ENCODE results near the gene MRPL52.
"Not testable (repeated sequence)": the region's sequence is repeated elsewhere in the genome, so short reads cannot be mapped to it uniquely, and the experiment has no call there.

The MRPL52 gene

GRCh38 chr14:22854963-22855724 lies 25.5 kb downstream of the MRPL52 start:
- no peak for DNase-seq

GRCh38 chr14:22856428-22856827 lies 26.7 kb downstream of the MRPL52 start:
- DNase-seq = no peak

- not testable (repeated sequence) for DNase-seq
These were observed 30.7 kb downstream of the MRPL52 start for GRCh38 chr14:22860377-22860776.

- DNase-seq = no peak
These were observed 32.0 kb downstream of the MRPL52 start for GRCh38 chr14:22861651-22862050.

- no peak for DNase-seq
These were observed 35.3 kb downstream of the MRPL52 start for GRCh38 chr14:22864979-22865378.

GRCh38 chr14:22865424-22866405 lies 36.0 kb downstream of the MRPL52 start:
- DNase-seq = no peak

- no peak for DNase-seq
These were observed 37.2 kb downstream of the MRPL52 start for GRCh38 chr14:22866874-22867273.

- no peak for DNase-seq
These were observed 41.1 kb downstream of the MRPL52 start for GRCh38 chr14:22870811-22871223.

- DNase-seq = peak; percentile 84
These were observed 41.7 kb downstream of the MRPL52 start, which contains the start of gene LRP10 for GRCh38 chr14:22871224-22872032. Gene LRP10 (plus strand): TSS chr14:22871740. CDS start chr14:22872304, 564 bp downstream.

- DNase-seq = peak; percentile 75
These were observed 42.5 kb downstream of the MRPL52 start for GRCh38 chr14:22872033-22872832.

- DNase-seq = no peak
These were observed 43.3 kb downstream of the MRPL52 start for GRCh38 chr14:22872833-22873520.

- DNase-seq = no peak
These were observed 45.5 kb downstream of the MRPL52 start for GRCh38 chr14:22875003-22875747.

- DNase-seq = no peak
These were observed 46.1 kb downstream of the MRPL52 start for GRCh38 chr14:22875748-22876319.

- no peak for DNase-seq
These were observed 47.4 kb downstream of the MRPL52 start for GRCh38 chr14:22877000-22877501.

- DNase-seq = no peak
These were observed 48.9 kb downstream of the MRPL52 start for GRCh38 chr14:22878271-22879246.

GRCh38 chr14:22882064-22882463 lies 52.4 kb downstream of the MRPL52 start:
- no peak for DNase-seq

GRCh38 chr14:22882529-22883172 lies 53.0 kb downstream of the MRPL52 start:
- DNase-seq = no peak

All from activated CD4-positive, CD25-positive, alpha-beta regulatory T cell treated with anti-CD3 and anti-CD28 coated beads, Interleukin-2, amount 50 U/mL, for 72 hours (primary cell).